Endothelial cell of umbilical vein (primary cell): ENCODE results near the gene ZGLP1. TPM values are rescaled to one million over a fixed set of nuclear protein-coding genes. Genes with fewer than 3 reads are reported as not detected.

Experiments
- BruUV-seq: library from RNA; stranded (reverse); fragments of 400-500 nt; replicated peaks from 2 replicates; lab custom pipeline; 2021; lab: Mats Ljungman, UMichigan
- CTCF ChIA-PET: fragments of 300-600, 350-600 bp; sonication (Branson Sonifier 250); formaldehyde crosslinking; loops from one replicate; lab custom pipeline; 2021; ENCODE audit warnings: antibody characterized with exemption, inconsistent platforms; lab: Charles Lee
- POLR2A ChIA-PET: fragments of 300-600, 350-600 bp; sonication (Branson Sonifier 250); formaldehyde crosslinking; loops from one replicate; lab custom pipeline; 2021; ENCODE audit warnings: antibody characterized with exemption, inconsistent platforms; lab: Charles Lee
- DNase-seq: peaks from one replicate; pipeline ENCODE4 v3.0.0-alpha.2; 2011; ENCODE audit warnings: low read depth, low spot score
- FAIRE-seq: peaks from 2 replicates; lab custom pipeline; 2011; peaks lifted over from hg19 to GRCh38; lab: Jason Lieb, UNC
- H2AFZ ChIP-seq: 2 replicates; pipeline ENCODE4 v1.6.0; 2012; ENCODE audit warnings: low read depth, low read length, control low read depth, inconsistent platforms
- H3K27ac ChIP-seq: 2 replicates; pipeline ENCODE4 v1.5.1; 2011; ENCODE audit warnings: low read depth, mild to moderate bottlenecking, control low read depth, low read length, moderate library complexity; ENCODE audit not compliant: insufficient read depth
- H3K27me3 ChIP-seq, 2 experiments: 2 replicates each; pipeline versions ENCODE4 v1.6.0 to v1.6.1; 2011; ENCODE audit warnings: low read length in 2 of 2, mixed read lengths in 1 of 2; ENCODE audit not compliant: control insufficient read depth in 2 of 2, insufficient read depth in 2 of 2
- H3K36me3 ChIP-seq, 2 experiments: 2 replicates in 1 of 2; 3 replicates in 1 of 2; pipeline ENCODE4 v1.5.1; 2011; ENCODE audit warnings: low read length in 2 of 2, mild to moderate bottlenecking in 1 of 2, moderate library complexity in 1 of 2; ENCODE audit not compliant: control insufficient read depth in 2 of 2, insufficient read depth in 2 of 2; ENCODE audit errors: extremely low read depth in 1 of 2
- H3K4me1 ChIP-seq: 3 replicates; pipeline ENCODE4 v1.5.1; 2011; ENCODE audit warnings: mild to moderate bottlenecking, low read length; ENCODE audit not compliant: control insufficient read depth, insufficient read depth; ENCODE audit errors: extremely low read depth
- H3K4me2 ChIP-seq: 2 replicates; pipeline ENCODE4 v1.6.1; 2011; ENCODE audit warnings: low read length, control low read depth, mixed read lengths; ENCODE audit not compliant: insufficient read depth
- H3K4me3 ChIP-seq, 3 experiments: fragments of 200-600 bp in 1 of 3; sonication (generic), shearing (Covaris generic) in 1 of 3; replicated peaks in 1 of 3; 2 replicates each; pipeline ENCODE4 v1.5.1; 2011 to 2016; ENCODE audit warnings: control low read depth in 3 of 3, low read length in 3 of 3, mild to moderate bottlenecking in 2 of 3, inconsistent platforms in 1 of 3, low read depth in 1 of 3, moderate library complexity in 1 of 3; ENCODE audit not compliant: insufficient read depth in 1 of 3
- H3K79me2 ChIP-seq: 2 replicates; pipeline ENCODE4 v1.6.0; 2012; ENCODE audit warnings: low read length, inconsistent platforms; ENCODE audit not compliant: control insufficient read depth, insufficient read depth
- H3K9ac ChIP-seq: replicated peaks from 2 replicates; pipeline ENCODE3; 2011; ENCODE audit warnings: low read length, control low read depth; ENCODE audit not compliant: insufficient read depth; ENCODE audit errors: extremely low read depth
- H3K9me1 ChIP-seq: replicated peaks from 3 replicates; pipeline ENCODE4 v1.6.0; 2011; ENCODE audit warnings: mild to moderate bottlenecking, low read length; ENCODE audit not compliant: control insufficient read depth, insufficient read depth; ENCODE audit errors: extremely low read depth
- H3K9me3 ChIP-seq: replicated peaks from 2 replicates; pipeline ENCODE4 v1.5.1; 2012; ENCODE audit warnings: low read length, inconsistent platforms; ENCODE audit not compliant: control insufficient read depth, insufficient read depth
- H4K20me1 ChIP-seq: replicated peaks from 2 replicates; pipeline ENCODE3; 2011; ENCODE audit warnings: mild to moderate bottlenecking, low read length; ENCODE audit not compliant: control insufficient read depth, insufficient read depth; ENCODE audit errors: extremely low read depth
- JUN ChIP-seq: IDR thresholded peaks from 2 replicates; pipeline ENCODE4 v1.6.1; 2011; ENCODE audit warnings: borderline replicate concordance, low read depth; ENCODE audit not compliant: insufficient read length, insufficient read depth
- dilution Hi-C: fragments of 300-500 bp; cut with MboI; formaldehyde crosslinking; loops from one replicate; pipeline ENCODE4 v1.15.0; 2019; ENCODE audit warnings: low sequenced_read_pairs; ENCODE audit not compliant: extremely low pct_ligation_motif_present
- intact Hi-C: fragments of 100-400 bp; cut with micrococcal nuclease; formaldehyde crosslinking; loops from one replicate; pipeline ENCODE4 v1.10.0; 2022
- polyA plus RNA-seq, 4 experiments: library from polyadenylated mRNA; depleted of rRNA in 3 of 4; stranded (reverse) in 3 of 4; unstranded in 1 of 4; fragments of >200 nt; gene quantifications; 2 replicates each; pipeline versions ENCODE4 v1.2.1 to v1.2.3, GENCODE V29; 2011 to 2012; ENCODE audit warnings: missing spikeins in 1 of 4
- total RNA-seq: library from RNA; stranded (reverse); gene quantifications from 2 replicates; pipeline ENCODE4 v1.2.3, GENCODE V29; 2021
- TF ChIP-seq, protein P1 (sequence below), 2 donors: IDR thresholded peaks; 1 replicate in 1 of 2; 2 replicates in 1 of 2; pipeline ENCODE4 v1.5.1; 2011; ENCODE audit warnings: low read length in 2 of 2, mild to moderate bottlenecking in 2 of 2, moderate library complexity in 2 of 2, control low read depth in 1 of 2, inconsistent platforms in 1 of 2, low read depth in 1 of 2; ENCODE audit not compliant: insufficient read depth in 1 of 2; ENCODE audit errors: extremely low read depth in 1 of 2

The ZGLP1 gene
- total and polyA plus RNA-seq, 2 donors (not counting 3 experiments of a cell fraction or from before 2014, with no cell fraction given) = 1.6 to 2.9 TPM

- peak; percentile 80 for FAIRE-seq
Observed at GRCh38 chr19:10259162-10259905, 50.3 kb downstream of the ZGLP1 start.

More at GRCh38 chr19:10259162-10259905, 50.3 kb downstream of the ZGLP1 start:
- Histone ChIP-seq H3K27me3 (no peaks in the 10 kb centered on the region), H3K4me1 (no peaks in the 10 kb centered on the region), H3K79me2 (peaks cover under 1% of the 10 kb centered on the region), H3K4me2 (no peak overlapping the region), H3K27ac (no peak overlapping the region), H3K9ac (no peak overlapping the region), H3K9me1 (no peaks in the 10 kb centered on the region), H3K36me3 (peaks cover 6 to 18% of the 10 kb centered on the region in 2 experiments), H2AFZ (no peak overlapping the region), H4K20me1 (no peaks in the 10 kb centered on the region), H3K4me3 (no peak overlapping the region), H3K9me3 (no peaks in the 10 kb centered on the region)
- peak; percentile 79 for DNase-seq
- intact Hi-C loops (loop anchor here (1.0 kb wide), 2 partner anchors 9 to 130 kb away; no protein-coding TSS in a partner anchor), dilution Hi-C loops (no loop called here)
- ChIA-PET POLR2A (interaction anchor here (0.6 to 2.0 kb wide), 4 partner anchors 126 to 142 kb away, joined by 3 to 13 read pairs (median 6); no protein-coding TSS in a partner anchor), CTCF (interaction anchor here (0.6 to 10.0 kb wide), 53 partner anchors 9 to 339 kb away, joined by 3 to 606 read pairs (median 5); partner anchors contain the start of genes CDC37, COL5A3, FDX2 and ICAM1)
- BruUV-seq = no TSS peak
- TF ChIP-seq JUN = no peak
- TF ChIP-seq, protein P1, sequence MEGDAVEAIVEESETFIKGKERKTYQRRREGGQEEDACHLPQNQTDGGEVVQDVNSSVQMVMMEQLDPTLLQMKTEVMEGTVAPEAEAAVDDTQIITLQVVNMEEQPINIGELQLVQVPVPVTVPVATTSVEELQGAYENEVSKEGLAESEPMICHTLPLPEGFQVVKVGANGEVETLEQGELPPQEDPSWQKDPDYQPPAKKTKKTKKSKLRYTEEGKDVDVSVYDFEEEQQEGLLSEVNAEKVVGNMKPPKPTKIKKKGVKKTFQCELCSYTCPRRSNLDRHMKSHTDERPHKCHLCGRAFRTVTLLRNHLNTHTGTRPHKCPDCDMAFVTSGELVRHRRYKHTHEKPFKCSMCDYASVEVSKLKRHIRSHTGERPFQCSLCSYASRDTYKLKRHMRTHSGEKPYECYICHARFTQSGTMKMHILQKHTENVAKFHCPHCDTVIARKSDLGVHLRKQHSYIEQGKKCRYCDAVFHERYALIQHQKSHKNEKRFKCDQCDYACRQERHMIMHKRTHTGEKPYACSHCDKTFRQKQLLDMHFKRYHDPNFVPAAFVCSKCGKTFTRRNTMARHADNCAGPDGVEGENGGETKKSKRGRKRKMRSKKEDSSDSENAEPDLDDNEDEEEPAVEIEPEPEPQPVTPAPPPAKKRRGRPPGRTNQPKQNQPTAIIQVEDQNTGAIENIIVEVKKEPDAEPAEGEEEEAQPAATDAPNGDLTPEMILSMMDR (IDR thresholded peaks at IDR 0.05; ENCODE audit: extremely low read depth in 1 of 2, insufficient read depth in 1 of 2, low read depth in 1 of 2, low read length in 2 of 2) = peak; percentile 63 to 80
